ENCODE results near the gene PIGW. TPM values are rescaled to one million over a fixed set of nuclear protein-coding genes. Genes with fewer than 3 reads are reported as not detected.
A peak's percentile ranks its signal among the peaks of the same experiment; 100 is the strongest.

PIGW gene
- total RNA-seq, 1 donor from 2014 or later = 14.3 TPM

DNA sequence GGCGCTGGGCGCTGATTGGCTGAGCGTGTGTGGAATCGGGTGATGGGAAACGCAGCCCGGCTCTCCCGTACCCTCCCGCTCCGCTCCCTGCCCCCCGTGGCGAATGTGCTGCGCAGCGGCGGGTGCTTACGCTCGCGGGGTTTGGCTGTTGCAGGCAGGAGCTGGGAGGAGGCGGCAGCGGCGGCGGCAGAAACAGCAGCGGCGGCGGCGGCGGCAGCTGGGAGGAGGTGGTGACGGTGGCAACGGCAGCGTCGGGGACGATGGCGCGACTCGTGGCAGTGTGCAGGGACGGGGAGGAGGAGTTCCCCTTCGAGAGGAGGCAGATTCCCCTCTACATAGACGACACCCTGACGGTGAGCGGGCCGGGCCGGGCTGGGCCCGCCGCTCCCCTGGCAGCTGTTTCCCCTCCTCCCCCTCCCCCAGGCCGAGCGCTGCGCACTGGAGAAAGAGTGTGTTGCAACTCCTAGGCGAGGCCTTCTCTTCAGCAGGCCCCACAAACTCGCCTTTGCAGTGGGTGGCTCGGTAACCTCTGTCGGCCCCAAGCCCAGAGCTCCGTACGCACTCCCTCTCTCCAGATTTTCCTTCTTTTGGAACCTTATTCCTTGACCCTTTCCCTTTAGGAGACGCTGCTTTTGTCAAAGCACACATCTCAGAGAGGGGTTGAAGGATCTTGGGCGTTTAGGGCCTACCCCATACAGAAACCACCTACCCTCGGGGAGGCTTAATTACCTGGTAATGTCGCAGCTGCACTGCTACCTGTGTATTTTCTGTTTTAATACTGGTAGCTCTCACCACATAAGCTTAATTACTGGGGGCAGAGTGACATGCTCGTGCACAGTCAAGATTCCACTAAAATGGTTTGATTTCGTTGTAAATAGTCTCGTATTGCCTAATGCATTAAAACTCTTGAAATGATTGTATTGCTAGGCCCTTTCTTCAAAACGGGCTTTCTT is 11.0 kb downstream of the PIGW start:
- ATAC-seq = peak; percentile 92

DNA sequence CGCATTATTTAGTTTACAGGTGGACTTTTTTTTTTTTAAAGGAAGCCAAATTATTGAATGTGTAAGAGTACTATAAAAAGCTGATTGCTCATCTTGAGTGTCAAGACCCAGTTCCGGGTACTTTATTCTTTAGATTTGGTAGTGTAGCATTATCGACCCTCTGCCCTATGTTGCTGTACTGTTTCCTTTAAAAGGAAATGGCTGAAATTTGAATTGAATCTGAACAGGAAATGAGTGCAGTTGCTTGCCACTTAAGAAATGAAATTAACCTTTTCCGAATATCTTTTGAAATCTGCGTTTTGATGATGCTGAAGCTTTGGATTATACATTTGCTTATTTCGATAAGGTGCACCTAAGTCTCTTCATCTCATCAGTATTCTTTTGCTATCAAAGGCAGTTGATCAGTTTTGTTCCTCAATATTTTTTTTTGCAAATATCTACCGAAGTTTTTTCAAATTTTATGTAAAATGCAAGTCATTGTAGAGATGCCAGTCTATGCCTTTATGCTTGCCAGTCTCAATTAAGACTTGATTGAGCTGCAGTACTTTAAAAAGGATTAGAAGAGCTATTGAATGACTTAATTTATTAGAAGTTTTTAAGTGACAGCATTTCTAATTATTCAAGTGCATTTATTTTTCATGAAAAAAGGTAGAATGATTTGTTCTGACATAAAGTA is 11.8 kb downstream of the PIGW start:
- no peak for ATAC-seq

DNA sequence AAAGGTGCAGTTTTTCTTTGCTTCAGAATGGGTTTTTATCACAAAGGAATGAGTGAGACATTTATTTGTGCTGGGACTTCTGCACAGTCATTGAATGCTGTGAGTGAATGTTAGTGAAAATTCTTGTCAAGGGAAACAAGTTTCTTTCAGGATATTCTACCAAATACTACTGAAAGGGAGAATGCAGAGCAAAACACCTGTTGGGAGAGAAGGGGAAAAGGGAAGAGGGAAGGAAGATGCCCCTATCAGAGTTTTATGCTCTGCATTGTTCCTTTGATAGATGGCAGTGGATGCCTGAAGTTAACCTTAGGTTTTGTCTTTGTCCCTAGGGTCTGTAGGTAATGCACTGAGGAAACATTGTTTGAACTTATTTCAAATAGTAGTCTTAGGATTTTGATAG is 13.0 kb downstream of the PIGW start:
- no peak for ATAC-seq

DNA sequence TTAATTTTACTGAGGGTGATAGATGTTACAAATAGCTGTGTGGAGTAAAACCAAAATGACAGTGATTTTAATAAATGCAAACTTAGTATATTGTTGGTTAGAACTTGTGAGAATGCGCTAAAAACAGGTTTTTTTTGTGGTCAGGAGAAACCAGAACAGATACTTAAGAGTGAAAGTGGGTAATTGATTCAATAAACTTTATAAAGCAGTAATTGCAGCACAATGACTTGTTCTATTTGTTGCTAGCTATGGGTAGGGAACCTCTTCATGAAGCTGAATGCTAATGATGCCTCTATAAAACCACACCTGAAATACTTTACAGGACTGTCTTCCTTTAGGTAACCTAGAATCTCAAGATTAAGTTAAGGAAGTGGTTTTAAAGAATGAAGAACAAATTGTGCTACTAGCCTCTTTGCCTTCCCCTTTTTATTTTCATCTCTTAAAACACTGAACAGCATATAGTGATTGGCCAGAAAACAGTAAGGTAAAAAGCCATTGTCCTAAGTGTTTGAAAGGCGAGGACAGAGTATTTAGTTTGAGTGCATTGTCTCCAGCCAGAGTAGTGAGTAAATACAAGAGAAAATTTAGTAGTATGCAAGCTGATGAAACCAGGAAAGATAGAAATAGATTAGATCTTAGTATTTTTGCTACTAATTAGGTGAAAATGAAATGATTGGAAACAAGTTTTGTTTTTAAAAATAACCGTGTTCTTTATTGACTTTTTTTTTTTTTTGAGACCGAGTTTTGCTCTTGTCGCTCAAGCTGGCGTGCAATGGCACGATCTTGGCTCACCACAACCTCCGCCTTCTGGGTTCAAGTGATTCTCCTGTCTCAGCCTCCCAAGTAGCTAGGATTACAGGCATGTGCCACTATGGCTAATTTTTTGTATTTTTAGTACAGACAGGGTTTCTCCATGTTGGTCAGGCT is 16.0 kb downstream of the PIGW start:
- ATAC-seq = peak; percentile 18

DNA sequence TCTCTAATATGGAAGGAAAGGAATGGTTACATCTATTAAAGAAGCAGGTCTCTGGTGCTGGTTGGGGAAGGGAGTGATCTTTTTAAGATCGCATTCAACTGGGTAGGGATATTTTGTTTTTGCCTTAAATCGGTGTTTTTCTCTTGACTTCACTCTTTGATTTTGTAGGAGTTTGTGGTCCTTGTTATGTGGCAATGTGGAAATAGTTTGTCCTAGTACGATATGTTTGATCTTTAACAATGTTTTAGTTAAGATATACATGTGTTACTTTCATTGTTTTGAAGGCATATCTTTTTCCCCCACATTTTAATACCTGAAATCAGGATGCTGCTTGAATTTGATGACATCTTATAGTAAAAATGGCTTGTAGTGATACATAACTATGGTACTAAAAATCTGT is 18.7 kb downstream of the PIGW start:
- ATAC-seq = no peak

DNA sequence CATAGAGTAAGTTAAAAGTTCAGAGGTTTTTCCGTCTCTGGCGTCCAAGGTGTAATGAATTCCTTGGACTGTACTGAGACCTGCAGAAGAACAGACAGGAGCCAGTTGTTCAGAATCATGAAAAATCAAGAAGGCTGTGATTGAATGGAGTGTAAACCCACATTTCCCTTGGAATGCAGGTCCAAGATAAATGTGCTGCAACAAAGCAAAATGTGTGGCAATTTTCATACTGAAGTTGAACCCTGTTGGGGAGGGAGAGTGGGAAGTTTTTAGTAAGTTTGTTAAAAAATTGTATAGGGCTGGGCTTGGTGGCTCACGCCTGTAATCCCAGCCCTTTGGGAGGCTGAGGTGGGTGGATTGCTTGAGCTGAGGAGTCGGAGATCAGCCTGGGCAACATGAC is 31.3 kb downstream of the PIGW start:
- ATAC-seq = no peak

DNA sequence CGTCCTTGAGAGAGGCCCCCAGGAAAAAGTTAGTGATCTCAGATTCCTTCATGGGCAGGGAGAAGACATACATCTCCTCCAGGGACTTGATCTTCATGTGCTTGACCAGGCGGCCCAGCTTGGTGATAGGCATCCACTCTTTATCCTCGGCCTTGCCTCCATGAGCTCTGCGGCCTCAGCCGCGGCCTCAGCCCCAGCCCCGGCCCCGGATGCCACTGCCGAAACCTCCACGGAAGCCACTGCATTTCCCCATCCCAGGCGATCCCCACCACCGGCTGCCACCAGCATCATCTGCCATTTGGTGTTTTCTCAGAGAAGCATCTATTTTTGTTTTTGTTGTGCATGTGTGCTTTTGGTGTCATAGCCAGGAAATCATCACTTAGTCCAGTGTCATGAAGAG is 40.2 kb downstream of the PIGW start:
- ATAC-seq = no peak

DNA sequence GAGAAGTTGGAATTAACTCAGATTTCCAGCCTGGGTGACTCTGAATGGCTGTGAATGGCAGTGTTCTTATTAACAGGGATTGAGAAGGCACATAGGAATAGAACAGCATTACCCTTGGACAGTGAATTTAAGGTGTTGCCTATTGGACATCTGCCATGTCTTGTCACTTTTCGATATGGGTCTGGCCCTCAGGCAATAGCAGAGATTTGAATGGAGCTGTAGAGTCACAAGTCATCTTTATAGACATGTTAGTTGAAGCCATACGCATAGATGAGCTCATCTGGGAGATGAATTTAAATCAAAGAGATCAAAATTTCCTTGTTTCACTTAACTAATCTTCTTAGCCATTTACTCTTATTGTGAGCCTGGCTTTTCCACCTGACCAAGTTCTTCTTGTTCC is 42.0 kb downstream of the PIGW start:
- ATAC-seq = peak; percentile 67

DNA sequence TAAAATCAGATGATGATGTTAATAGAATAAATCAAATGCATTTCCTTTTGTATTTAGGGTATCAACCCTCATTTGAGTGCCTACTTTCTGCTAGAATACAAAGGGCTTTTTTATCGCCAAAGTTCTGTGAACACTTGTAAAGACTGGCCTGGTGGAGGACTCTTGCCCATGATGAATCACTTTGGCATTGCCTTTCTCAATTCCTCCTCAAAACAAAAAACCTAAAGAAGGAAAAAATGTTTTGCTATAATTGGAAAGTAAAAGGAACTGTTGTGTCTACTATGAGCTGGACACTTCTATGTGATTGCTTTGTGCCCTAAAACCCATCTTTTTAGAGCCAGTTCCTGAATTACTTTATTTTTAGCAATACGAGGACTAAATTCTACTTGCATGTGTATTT is 43.9 kb downstream of the PIGW start:
- no peak for ATAC-seq

DNA sequence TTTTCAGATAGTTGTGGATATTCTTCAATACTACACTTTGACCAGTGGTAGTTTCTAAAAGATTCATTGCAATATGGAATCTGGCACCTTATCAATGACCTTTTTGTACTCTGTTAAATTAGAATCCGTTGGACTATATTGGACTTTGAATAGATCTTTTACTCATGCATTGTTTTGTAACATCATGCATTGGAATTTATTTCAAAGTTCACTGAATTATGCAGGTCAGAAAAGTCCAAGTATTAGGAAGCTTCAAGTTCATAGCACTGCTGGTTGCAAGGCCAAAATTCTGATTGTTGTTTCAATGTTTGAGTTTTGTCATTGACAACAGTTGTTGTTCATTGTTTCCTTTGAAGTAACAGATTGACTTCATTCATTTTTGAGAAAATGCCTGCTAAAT is 49.0 kb downstream of the PIGW start:
- ATAC-seq = no peak

DNA sequence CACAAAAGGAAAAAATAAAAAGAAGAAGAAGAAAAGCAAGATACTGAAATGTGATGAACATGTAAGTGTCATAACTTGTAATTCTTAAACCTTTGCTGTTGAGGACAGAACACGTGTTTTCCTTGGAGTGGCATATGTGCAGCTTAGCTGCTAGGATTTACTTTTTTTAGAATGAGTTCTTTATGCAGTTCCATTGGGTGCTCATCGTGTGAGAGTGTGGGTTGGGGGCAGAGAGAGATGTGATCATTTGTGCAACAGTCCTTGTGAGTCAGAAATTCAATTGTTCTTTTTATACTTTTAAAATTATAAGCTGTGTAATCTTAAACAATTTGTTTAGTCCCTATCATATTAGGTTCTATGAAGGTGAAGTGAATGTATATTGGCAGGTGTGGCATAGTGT is 51.4 kb downstream of the PIGW start:
- ATAC-seq = no peak

Other genes with a start within 250 kb of the PIGW start
- not detected for gene TBC1D3G, start 211.1 kb upstream of the PIGW start, total RNA-seq
- gene TBC1D3H, start 146.6 kb upstream of the PIGW start, total RNA-seq = not detected
- 24.4 TPM for gene ZNHIT3, start 48.3 kb upstream of the PIGW start, total RNA-seq
- gene MYO19, start 119 bp upstream of the PIGW start, total RNA-seq = 73.3 TPM
- 43.6 TPM for gene GGNBP2, start 9.9 kb downstream of the PIGW start, total RNA-seq
- gene DHRS11, start 56.9 kb downstream of the PIGW start, total RNA-seq = 8.4 TPM
- gene MRM1, start 66.6 kb downstream of the PIGW start, total RNA-seq = 4.8 TPM